Activated T-cell treated with anti-CD3 and anti-CD28 coated beads for 4 hours (primary cell): ENCODE results near the gene CIB2.

Experiments used
- DNase-seq: peaks from one replicate; pipeline ENCODE4 v3.0.0-alpha.2; 2020

CIB2 gene

DNA sequence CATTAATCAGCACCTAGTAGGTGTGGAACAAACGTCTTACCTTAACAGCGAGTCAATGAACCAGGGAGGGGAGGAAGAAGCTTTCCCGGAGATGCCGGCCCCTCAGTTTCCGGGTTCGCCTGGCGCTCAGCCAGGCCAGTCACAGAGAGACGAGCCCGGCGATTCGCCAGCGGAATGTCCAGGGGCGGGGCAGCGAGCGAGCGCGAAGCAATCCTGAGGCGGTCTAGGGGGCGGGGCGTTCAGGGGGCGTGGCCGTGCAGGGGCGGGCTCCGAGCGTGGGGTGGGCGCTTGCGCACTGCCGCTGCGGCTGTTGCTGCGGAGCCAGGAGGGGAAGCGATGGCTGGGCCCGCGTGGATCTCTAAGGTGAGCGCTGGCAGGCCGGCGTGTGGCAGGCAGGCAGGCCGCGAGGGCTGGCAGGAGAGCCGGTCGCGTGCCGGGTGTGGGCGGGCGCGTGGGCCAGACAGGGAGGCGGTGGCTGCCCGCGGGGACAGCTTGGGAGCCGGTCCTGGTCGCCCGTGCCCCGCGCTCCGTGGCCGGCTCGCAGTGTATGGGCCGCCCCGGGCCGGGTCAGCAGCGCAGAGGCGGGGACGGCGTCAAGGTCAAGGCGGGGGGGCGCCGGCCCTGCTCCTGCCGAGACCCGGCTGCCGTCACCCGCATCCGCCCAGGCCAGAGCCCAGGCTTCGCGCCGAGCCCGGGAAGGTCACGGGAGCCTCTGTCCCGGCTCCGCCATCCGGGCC lies 18.0 kb upstream of the CIB2 start, which contains the start of gene IDH3A:
Gene IDH3A (plus strand): TSS at position 295 of the 737 bp plus-strand sequence. CDS start 42 bp downstream, at position 337.
- DNase-seq: peak; percentile 100

GRCh38 chr15:78148392-78149067 lies 17.3 kb upstream of the CIB2 start:
- DNase-seq: no peak

- DNase-seq: no peak
Measured at GRCh38 chr15:78147566-78147965, 16.3 kb upstream of the CIB2 start.

DNA sequence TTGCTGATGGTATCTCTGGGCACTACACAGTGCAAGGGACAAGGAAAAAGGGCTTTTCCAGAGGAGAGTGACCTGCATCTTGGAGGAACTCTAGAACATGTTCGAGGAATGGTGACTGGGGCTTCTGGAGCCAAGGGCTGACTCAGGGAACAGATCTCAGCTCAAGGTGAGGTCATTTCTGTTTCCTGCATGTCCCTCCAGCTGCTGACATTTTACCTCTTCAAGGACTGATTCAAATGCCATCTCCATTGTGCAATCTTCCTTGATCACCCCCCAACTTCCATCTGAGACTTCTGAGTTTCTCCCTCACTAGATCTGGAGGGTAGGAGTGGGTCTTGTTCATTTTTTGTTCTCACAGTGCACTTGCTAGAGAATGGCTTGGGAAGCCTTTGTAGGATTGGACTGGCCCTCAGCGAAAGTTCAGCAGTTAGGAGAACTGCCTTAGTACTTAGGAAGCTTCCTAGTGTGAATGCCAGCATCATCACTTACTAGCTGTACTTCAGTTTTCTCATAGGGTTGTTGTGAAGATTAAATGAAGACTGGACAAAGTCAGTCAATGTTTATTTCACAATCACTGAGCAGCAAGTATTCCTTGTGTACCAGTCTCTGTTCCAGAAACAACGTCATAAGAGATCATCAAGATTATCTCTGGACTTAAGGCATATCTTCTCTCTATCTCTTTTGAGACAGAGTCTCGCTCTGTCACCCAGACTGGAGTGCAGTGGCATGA lies 15.3 kb upstream of the CIB2 start:
- no peak for DNase-seq

GRCh38 chr15:78142332-78142731 lies 11.1 kb upstream of the CIB2 start:
- no peak for DNase-seq

- DNase-seq: no peak
Measured at GRCh38 chr15:78140292-78140691, 9.0 kb upstream of the CIB2 start.

DNA sequence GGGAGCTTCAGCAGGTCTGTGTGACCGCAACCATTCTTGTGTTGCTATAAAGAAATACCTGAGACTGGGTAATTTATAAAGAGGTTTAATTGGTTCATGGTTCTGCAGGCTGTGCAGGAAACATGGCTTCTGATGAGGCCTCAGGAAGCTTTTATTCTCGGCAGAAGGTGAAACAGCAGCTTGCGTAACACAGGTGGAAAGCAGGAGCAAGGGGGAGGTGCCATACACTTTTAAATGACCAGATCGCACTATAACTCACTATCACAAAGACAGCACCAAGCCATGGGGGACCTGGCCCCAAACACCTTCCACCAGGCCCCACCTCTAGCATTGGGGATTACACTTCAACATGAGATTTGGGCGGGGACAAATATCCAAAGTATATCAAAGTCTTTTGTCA lies 8.3 kb upstream of the CIB2 start:
- no peak for DNase-seq

DNA sequence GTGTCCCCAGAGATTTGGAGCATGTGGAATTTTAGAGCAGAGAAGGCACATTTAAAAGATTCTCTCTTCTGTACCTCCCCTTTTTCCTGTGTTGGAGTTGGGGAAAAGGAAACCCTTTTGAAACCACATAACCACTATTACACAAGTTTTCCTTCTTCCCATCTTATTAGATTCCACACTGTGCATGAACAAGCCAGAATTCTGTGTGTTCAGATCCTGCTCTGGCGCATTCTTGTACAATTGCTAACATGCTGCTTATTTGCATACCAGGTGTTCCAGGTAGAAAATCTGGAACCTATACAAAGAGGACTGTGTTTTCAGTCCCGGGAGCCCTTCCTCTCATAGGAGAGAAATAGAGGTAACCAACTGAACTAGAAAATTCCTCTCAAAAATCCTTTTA lies 2.6 kb upstream of the CIB2 start:
- DNase-seq: no peak

- DNase-seq: no peak
Measured at GRCh38 chr15:78130466-78131294, 565 bp downstream of the CIB2 start.

DNA sequence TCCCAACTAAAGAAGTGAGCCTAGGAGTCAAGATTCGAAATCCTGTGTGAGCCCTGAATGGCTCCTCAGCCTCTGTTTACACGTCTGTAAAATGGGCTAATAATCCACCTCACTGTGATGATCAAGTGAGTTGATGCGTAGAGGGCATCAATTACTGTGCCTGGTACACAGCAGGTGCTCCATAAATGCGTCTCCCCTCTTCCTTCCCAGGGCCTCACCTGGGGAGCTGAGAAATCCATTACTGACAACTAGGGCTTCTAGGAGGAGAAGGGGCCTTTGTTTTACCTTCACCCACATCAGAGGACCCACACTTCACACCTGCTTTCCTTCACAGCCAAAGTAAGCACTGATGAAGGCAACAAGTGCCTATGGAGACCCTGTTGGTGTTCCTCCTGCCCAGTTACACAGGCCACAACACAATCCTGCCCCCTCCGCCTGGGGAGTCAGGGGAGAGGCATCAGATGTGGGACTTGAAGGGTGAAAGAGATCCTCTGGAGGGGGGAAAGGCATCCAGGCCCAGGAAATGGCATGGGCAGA lies 1.4 kb downstream of the CIB2 start:
- no peak for DNase-seq

- DNase-seq: no peak
Measured at GRCh38 chr15:78129077-78129750, 2.0 kb downstream of the CIB2 start.

DNA sequence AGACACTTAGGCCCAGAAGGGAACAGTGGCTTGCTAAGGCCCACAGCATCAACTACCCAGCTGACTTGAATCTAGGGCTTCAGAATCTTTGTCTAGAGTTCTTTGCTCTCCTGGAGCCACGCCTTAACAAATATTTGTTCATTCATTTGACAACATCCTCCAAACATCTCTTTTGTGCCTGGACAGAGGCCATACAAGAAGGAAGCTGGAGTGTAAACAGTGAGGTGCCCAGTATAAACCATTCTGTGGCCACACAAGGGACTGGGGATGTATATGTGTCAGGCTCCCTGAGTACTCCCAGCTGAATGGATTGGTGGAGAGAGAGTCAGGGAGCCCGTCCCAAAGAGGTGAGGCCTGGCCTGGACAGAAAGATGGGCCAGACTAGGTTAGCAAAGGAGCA lies 3.4 kb downstream of the CIB2 start:
- no peak for DNase-seq

GRCh38 chr15:78125267-78125666 lies 6.0 kb downstream of the CIB2 start:
- no peak for DNase-seq

GRCh38 chr15:78120523-78120922 lies 10.7 kb downstream of the CIB2 start:
- DNase-seq: no peak

GRCh38 chr15:78112551-78112950 lies 18.7 kb downstream of the CIB2 start:
- DNase-seq: no peak

DNA sequence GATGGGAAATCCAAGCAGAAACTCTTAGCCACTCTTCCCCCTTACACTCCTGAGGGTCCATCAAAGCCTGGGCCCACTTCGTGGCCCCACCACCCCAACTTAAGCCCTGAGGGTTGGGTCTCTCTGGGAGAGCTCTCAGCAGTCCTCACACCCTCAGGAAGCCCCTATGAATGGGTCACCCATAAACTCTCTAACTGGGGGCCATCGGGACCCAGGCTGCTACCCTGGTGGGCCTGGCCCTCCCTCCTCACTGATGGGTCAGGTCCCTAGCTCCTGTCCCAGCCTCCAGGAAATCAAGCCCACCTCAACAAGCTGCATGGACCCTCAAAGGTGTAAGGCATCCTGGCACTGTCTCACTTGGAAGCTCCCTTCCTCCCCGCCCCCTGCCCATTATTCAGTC lies 19.5 kb downstream of the CIB2 start:
- DNase-seq: no peak

DNA sequence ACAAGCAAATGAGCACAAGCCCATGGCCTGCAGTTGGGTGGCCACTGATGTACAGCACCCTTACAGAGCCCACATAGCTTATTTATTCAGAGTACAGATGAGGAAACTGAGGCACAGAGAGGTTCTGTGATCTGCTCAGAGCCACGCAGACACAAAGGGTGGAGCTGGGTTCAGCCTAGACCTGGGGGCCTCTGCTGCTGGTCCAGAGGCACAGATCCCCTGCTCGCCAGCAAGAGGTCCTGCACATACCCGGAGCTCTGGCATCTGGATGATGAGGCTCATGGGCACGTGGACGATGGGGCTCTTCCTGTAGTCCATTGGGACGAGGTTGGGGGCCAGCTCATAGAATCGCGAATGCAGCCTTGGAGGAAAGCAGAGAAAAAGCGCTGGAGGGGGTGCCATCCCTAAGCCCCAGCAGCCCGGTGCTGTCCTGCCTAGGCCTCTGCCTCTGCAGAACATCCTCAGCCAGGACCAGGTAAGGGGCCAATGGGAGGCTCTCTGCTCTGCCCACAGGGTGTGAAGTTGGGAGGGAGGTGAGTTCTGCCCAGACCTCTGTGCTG lies 20.2 kb downstream of the CIB2 start:
- no peak for DNase-seq

GRCh38 chr15:78110096-78110495 lies 21.1 kb downstream of the CIB2 start:
- no peak for DNase-seq

DNA sequence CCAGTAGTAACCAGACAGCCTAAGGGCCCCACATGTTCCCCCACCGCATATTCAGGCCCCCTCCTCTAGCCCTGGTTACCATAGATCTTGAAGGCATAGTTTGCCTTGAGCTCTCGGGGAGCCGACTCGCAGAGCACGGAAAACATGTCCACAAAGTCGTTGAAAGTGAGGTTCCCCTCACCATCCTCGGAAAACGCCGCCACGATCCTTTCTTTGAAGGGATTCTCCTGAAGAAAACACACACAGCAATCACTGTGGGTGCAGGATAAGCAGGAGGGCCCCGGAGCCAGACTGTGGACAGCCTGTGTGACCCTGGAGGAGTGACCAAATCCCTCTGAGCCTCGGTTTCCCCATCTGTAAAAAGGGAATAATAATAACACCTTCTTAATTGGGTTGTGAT lies 22.1 kb downstream of the CIB2 start:
- no peak for DNase-seq

GRCh38 chr15:78108300-78109084 lies 22.8 kb downstream of the CIB2 start:
- DNase-seq: peak; percentile 76

DNA sequence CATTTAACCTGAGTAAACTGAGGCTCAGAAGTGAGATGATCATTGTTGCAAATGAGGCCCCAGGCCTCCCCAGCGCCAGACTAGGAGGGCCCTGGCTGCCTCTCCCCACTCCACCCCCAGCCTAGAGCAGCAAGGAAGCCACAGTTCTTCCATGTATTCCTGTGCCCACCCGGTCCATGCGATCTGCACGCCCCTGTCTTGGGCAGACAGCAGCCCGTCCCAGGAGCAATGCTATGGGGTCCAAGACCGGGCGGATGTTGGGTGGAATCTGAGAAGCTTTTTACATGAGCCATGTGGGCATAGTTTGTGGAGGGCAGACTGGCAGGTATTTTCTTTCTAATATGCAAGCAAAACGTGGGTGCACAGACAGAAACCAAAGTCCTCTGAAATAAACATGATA lies 23.8 kb downstream of the CIB2 start:
- no peak for DNase-seq
